Thoracic aorta (tissue), 2 donors: Measurements from ENCODE around the gene RALGAPA1. TPM values are rescaled to one million over a fixed set of nuclear protein-coding genes. Genes with fewer than 3 reads are reported as not detected.
A peak's percentile ranks its signal among the peaks of the same experiment; 100 is the strongest.

Experiments
- ATAC-seq: fragments of 150-250 bp; one replicate; pipeline ENCODE4 v1.8.0; 2017; ENCODE audit warnings: low read depth; ENCODE audit not compliant: insufficient number of reproducible peaks, low FRiP score
- DNase-seq: peaks from one replicate; pipeline ENCODE4 v3.0.0-alpha.2; 2020; ENCODE audit warnings: low spot score
- H3K27ac ChIP-seq, 2 donors: fragments of 200-600 bp; sonication (generic); 1 replicate in 1 of 2; 2 replicates in 1 of 2; pipeline ENCODE4 v1.5.1; 2016; ENCODE audit warnings: mild to moderate bottlenecking in 2 of 2, moderate library complexity in 2 of 2
- H3K27me3 ChIP-seq: fragments of 200-600 bp; sonication (generic); replicated peaks from 2 replicates; pipeline ENCODE4 v1.6.0; 2016; ENCODE audit warnings: mild to moderate bottlenecking; ENCODE audit not compliant: insufficient read depth
- H3K36me3 ChIP-seq: fragments of 200-600 bp; sonication (generic); one replicate; pipeline ENCODE4 v1.5.1; 2016
- H3K4me1 ChIP-seq, 2 donors: fragments of 200-600 bp; sonication (generic); 1 replicate in 1 of 2; 2 replicates in 1 of 2; pipeline versions ENCODE4 v1.5.1 to v1.6.0; 2016; ENCODE audit warnings: low read depth in 2 of 2, mild to moderate bottlenecking in 1 of 2; ENCODE audit not compliant: control insufficient read depth in 1 of 2
- H3K4me3 ChIP-seq: fragments of 200-600 bp; sonication (generic); 2 replicates; pipeline ENCODE4 v1.5.1; 2016; ENCODE audit warnings: mild to moderate bottlenecking
- H3K9me3 ChIP-seq: fragments of 200-600 bp; sonication (generic); 2 replicates; pipeline ENCODE4 v1.5.1; 2016
- CTCF ChIP-seq: fragments of 200-600 bp; sonication (generic); IDR thresholded peaks from one replicate; pipeline ENCODE4 v1.5.1; 2019; ENCODE audit warnings: antibody characterized with exemption
- total RNA-seq, 2 donors: library from RNA; depleted of rRNA; stranded (reverse); fragments of >200 nt; gene quantifications; one replicate each; pipeline versions ENCODE4 v1.1.0 to v1.2.3, GENCODE V29; 2016

Gene RALGAPA1
- total RNA-seq, 2 donors from 2014 or later: 73.2 to 88.0 TPM

- H3K9me3 ChIP-seq: peaks cover 6% of the 10 kb centered on the region
- peaks cover 8% of the 10 kb centered on the region for H3K36me3 ChIP-seq
- DNase-seq (no peak), ATAC-seq (no peak)
- H3K4me1 ChIP-seq: no peaks in the 10 kb centered on the region
- no peak for TF ChIP-seq CTCF
- H3K27me3 ChIP-seq: no peaks in the 10 kb centered on the region
- H3K4me3 ChIP-seq: no peak overlapping the region
- H3K27ac ChIP-seq: no peak overlapping the region
Observed at GRCh38 chr14:35835208-35835982, 26.3 kb upstream of the RALGAPA1 start.

GRCh38 chr14:35829449-35829848, 20.4 kb upstream of the RALGAPA1 start:
- Histone ChIP-seq H3K4me3 (no peak overlapping the region), H3K9me3 (no peaks in the 10 kb centered on the region), H3K4me1 (peaks cover 0 to 11% of the 10 kb centered on the region in 2 donors), H3K27ac (no peak overlapping the region), H3K27me3 (no peaks in the 10 kb centered on the region), H3K36me3 (no peaks in the 10 kb centered on the region)
- no peak for ATAC-seq
- TF ChIP-seq CTCF: no peak
- no peak for DNase-seq

GRCh38 chr14:35827678-35828472, 18.8 kb upstream of the RALGAPA1 start:
- Histone ChIP-seq H3K27ac (no peak overlapping the region), H3K27me3 (no peaks in the 10 kb centered on the region), H3K9me3 (no peaks in the 10 kb centered on the region), H3K4me3 (no peak overlapping the region), H3K4me1 (peaks cover 0 to 11% of the 10 kb centered on the region in 2 donors), H3K36me3 (no peaks in the 10 kb centered on the region)
- ATAC-seq: no peak
- TF ChIP-seq CTCF: no peak
- no peak for DNase-seq

GRCh38 chr14:35826952-35827416, 17.9 kb upstream of the RALGAPA1 start:
- ATAC-seq: peak; percentile 27
- Histone ChIP-seq H3K4me3 (peak overlapping the region; percentile 100), H3K9me3 (no peaks in the 10 kb centered on the region), H3K36me3 (no peaks in the 10 kb centered on the region), H3K27ac (peak overlapping the region in 1 of 2 donors; percentile 100), H3K4me1 (peaks cover 0 to 11% of the 10 kb centered on the region in 2 donors), H3K27me3 (no peaks in the 10 kb centered on the region)
- DNase-seq: no peak
- no peak for TF ChIP-seq CTCF

GRCh38 chr14:35826218-35826951, 17.3 kb upstream of the RALGAPA1 start, which contains the start of gene BRMS1L:
Gene BRMS1L, plus strand, starts transcription at chr14:35826338. Its CDS starts 179 bp downstream, at chr14:35826517.
- Histone ChIP-seq H3K4me3 (peak within 1 kb of the TSS; percentile 100), H3K27me3 (no peaks in the 10 kb centered on the region), H3K4me1 (peaks cover 0 to 11% of the 10 kb centered on the region in 2 donors), H3K9me3 (no peaks in the 10 kb centered on the region), H3K36me3 (no peaks in the 10 kb centered on the region), H3K27ac (peak within 1 kb of the TSS; percentile 98 to 100)
- DNase-seq (peak; percentile 95), ATAC-seq (peak; percentile 98)
- TF ChIP-seq CTCF: peak; percentile 8
